MCF 10A (cell line): ENCODE data around the gene KRT4. TPM values are rescaled to one million over a fixed set of nuclear protein-coding genes. Genes with fewer than 3 reads are reported as not detected.

Source experiments
- BruUV-seq: library from RNA; stranded (reverse); fragments of 400-500 nt; replicated peaks from 2 replicates; lab custom pipeline; 2021; lab: Mats Ljungman, UMichigan
- CTCF ChIA-PET: fragments of 300-600 bp; sonication (Branson Sonifier 250); formaldehyde crosslinking; extraction: SDS; loops from one replicate; lab custom pipeline; 2021; ENCODE audit warnings: antibody characterized with exemption, inconsistent platforms; lab: Yijun Ruan, JAX
- POLR2A ChIA-PET: fragments of 300-600, 350-650 bp; sonication (Branson Sonifier 250); formaldehyde crosslinking; extraction: SDS; loops from one replicate; lab custom pipeline; 2020; ENCODE audit warnings: antibody characterized with exemption, inconsistent platforms; lab: Yijun Ruan, JAX
- DNase-seq: peaks from one replicate; pipeline ENCODE4 v3.0.0-alpha.2; 2018; ENCODE audit not compliant: unreplicated experiment
- H3K27ac Mint-ChIP-seq: one replicate; pipeline ENCODE4 v1.8.0; 2022; ENCODE audit warnings: mild to moderate bottlenecking, low read depth, mixed read lengths; ENCODE audit not compliant: unreplicated experiment
- H3K27me3 Mint-ChIP-seq: one replicate; pipeline ENCODE4 v1.8.0; 2022; ENCODE audit warnings: mixed read lengths; ENCODE audit not compliant: insufficient read depth, unreplicated experiment
- H3K36me3 Mint-ChIP-seq: one replicate; pipeline ENCODE4 v1.8.0; 2022; ENCODE audit warnings: mild to moderate bottlenecking, moderate library complexity, mixed read lengths; ENCODE audit not compliant: insufficient read depth, unreplicated experiment
- H3K4me1 Mint-ChIP-seq: one replicate; pipeline ENCODE4 v1.8.0; 2022; ENCODE audit warnings: mixed read lengths; ENCODE audit not compliant: insufficient read depth, unreplicated experiment
- H3K4me3 Mint-ChIP-seq: one replicate; pipeline ENCODE4 v1.8.0; 2022; ENCODE audit warnings: mild to moderate bottlenecking, moderate library complexity, mixed read lengths; ENCODE audit not compliant: unreplicated experiment
- H3K9me3 Mint-ChIP-seq: one replicate; pipeline ENCODE4 v1.8.0; 2022; ENCODE audit warnings: mixed read lengths; ENCODE audit not compliant: unreplicated experiment
- CTCF ChIP-seq: fragments of 200-600 bp; IDR thresholded peaks from one replicate; pipeline ENCODE4 v1.8.0; 2022; ENCODE audit warnings: antibody characterized with exemption, mild to moderate bottlenecking; ENCODE audit not compliant: unreplicated experiment
- intact Hi-C: fragments of 100-400 bp; cut with micrococcal nuclease; formaldehyde crosslinking; loops from 2 replicates; pipeline ENCODE4 v1.14.1; 2022
- total RNA-seq: library from RNA; stranded (reverse); gene quantifications from 2 replicates; pipeline ENCODE4 v1.2.3, GENCODE V29; 2022

KRT4 gene
- total RNA-seq, 1 experiment from 2014 or later, result not detected

- CTCF ChIA-PET, result interaction anchor here (0.6 kb wide), 2 partner anchors 108 to 453 kb away, joined by 4 to 5 read pairs; no protein-coding TSS in a partner anchor
- H3K4me1 Mint-ChIP-seq, result no peaks in the 10 kb centered on the region
Observed at GRCh38 chr12:52831251-52831650, 17.3 kb upstream of the KRT4 start.

GRCh38 chr12:52829986-52830770 is 16.3 kb upstream of the KRT4 start:
- H3K27ac Mint-ChIP-seq, result no peak overlapping the region
- H3K27me3 Mint-ChIP-seq, result peaks cover 22% of the 10 kb centered on the region
- intact Hi-C loops, result no loop called here
- no peaks in the 10 kb centered on the region for H3K36me3 Mint-ChIP-seq
- H3K9me3 Mint-ChIP-seq, result no peaks in the 10 kb centered on the region
- no peak overlapping the region for H3K4me3 Mint-ChIP-seq
- no peak for DNase-seq
- POLR2A ChIA-PET, result no interaction called here
- no peak for TF ChIP-seq CTCF
- no peaks in the 10 kb centered on the region for H3K4me1 Mint-ChIP-seq
- BruUV-seq, result no TSS peak
- CTCF ChIA-PET, result no interaction called here

More at GRCh38 chr12:52831251-52831650, 17.3 kb upstream of the KRT4 start:
- Mint-ChIP-seq H3K27me3 (peaks cover 22% of the 10 kb centered on the region), H3K27ac (no peak overlapping the region), H3K36me3 (no peaks in the 10 kb centered on the region), H3K4me3 (no peak overlapping the region), H3K9me3 (no peaks in the 10 kb centered on the region)
- intact Hi-C loops, result no loop called here
- POLR2A ChIA-PET, result no interaction called here
- BruUV-seq, result no TSS peak
- no peak for TF ChIP-seq CTCF
- no peak for DNase-seq

GRCh38 chr12:52828591-52829021 is 14.7 kb upstream of the KRT4 start:
- Mint-ChIP-seq H3K4me3 (no peak overlapping the region), H3K36me3 (no peaks in the 10 kb centered on the region), H3K27me3 (peaks cover 22% of the 10 kb centered on the region), H3K4me1 (no peaks in the 10 kb centered on the region), H3K9me3 (no peaks in the 10 kb centered on the region), H3K27ac (no peak overlapping the region)
- BruUV-seq, result no TSS peak
- no peak for TF ChIP-seq CTCF
- ChIA-PET CTCF (no interaction called here), POLR2A (interaction anchor here (1.6 kb wide), 1 partner anchor 10 kb away, joined by 3 read pairs; no protein-coding TSS in a partner anchor)
- no peak for DNase-seq
- intact Hi-C loops, result no loop called here

GRCh38 chr12:52828156-52828555 is 14.2 kb upstream of the KRT4 start:
- intact Hi-C loops, result no loop called here
- no TSS peak for BruUV-seq
- no peak overlapping the region for H3K4me3 Mint-ChIP-seq
- no peak for DNase-seq
- no peak overlapping the region for H3K27ac Mint-ChIP-seq
- peaks cover 20% of the 10 kb centered on the region for H3K27me3 Mint-ChIP-seq
- no peaks in the 10 kb centered on the region for H3K36me3 Mint-ChIP-seq
- no peaks in the 10 kb centered on the region for H3K9me3 Mint-ChIP-seq
- ChIA-PET POLR2A (interaction anchor here (1.6 kb wide), 1 partner anchor 10 kb away, joined by 3 read pairs; no protein-coding TSS in a partner anchor), CTCF (no interaction called here)
- TF ChIP-seq CTCF, result no peak
- no peaks in the 10 kb centered on the region for H3K4me1 Mint-ChIP-seq
